NT2/D1 (cell line): ENCODE data around the gene ZNF396.

Experiments
- DNase-seq: peaks from one replicate; pipeline ENCODE4 v3.0.0-alpha.2; 2011; ENCODE audit warnings: low read depth, low spot score
- H3K27me3 ChIP-seq: 2 replicates; pipeline ENCODE4 v1.6.0; 2011; ENCODE audit warnings: mild to moderate bottlenecking; ENCODE audit not compliant: insufficient read length, insufficient read depth
- H3K36me3 ChIP-seq: 2 replicates; pipeline ENCODE4 v1.6.1; 2011; ENCODE audit warnings: mild to moderate bottlenecking, low read length, mixed read lengths; ENCODE audit not compliant: insufficient read depth, insufficient read length
- H3K4me1 ChIP-seq: 2 replicates; pipeline ENCODE4 v1.5.1; 2011; ENCODE audit not compliant: insufficient read depth, insufficient read length
- H3K4me3 ChIP-seq: 2 replicates; pipeline ENCODE4 v1.5.1; 2011; ENCODE audit warnings: low read depth; ENCODE audit not compliant: insufficient read length
- H3K9ac ChIP-seq: 2 replicates; pipeline ENCODE4 v1.6.0; 2011; ENCODE audit warnings: low read depth; ENCODE audit not compliant: insufficient read length
- H3K9me3 ChIP-seq: 2 replicates; pipeline ENCODE4 v1.5.1; 2011; ENCODE audit warnings: mild to moderate bottlenecking, low read length; ENCODE audit not compliant: insufficient read depth
- SUZ12 ChIP-seq: IDR thresholded peaks from 2 replicates; pipeline ENCODE4 v1.6.1; 2011; ENCODE audit not compliant: insufficient read length, insufficient read depth; ENCODE audit errors: extremely low read depth
- YY1 ChIP-seq: IDR thresholded peaks from 2 replicates; pipeline ENCODE4 v1.6.1; 2011; ENCODE audit not compliant: insufficient read length, insufficient read depth
- ZNF274 ChIP-seq: IDR thresholded peaks from 2 replicates; pipeline ENCODE4 v1.6.1; 2011; ENCODE audit warnings: mild to moderate bottlenecking, low read depth, low read length

ZNF396 gene

DNA sequence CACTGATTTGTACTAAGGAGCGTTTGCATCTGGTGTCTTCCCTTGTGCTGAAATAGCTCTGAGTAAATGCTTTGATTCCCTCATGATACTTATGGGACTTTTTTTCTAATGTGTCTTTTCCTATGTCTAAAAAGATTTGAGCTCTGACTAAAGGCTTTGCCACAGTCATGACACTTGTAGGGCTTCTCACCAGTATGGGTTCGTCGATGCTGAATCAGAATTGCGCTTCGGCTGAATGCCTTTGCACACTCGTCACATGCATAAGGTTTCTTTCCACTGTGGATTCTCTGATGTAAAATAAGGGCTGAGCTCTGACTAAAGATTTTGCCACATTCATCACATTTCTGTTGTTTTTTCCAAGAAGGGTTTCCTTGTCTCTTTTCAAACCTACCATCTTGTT lies 8.0 kb downstream of the ZNF396 start:
- Histone ChIP-seq H3K4me3 (no peak overlapping the region), H3K27me3 (no peaks in the 10 kb centered on the region), H3K36me3 (no peaks in the 10 kb centered on the region), H3K9me3 (no peaks in the 10 kb centered on the region), H3K9ac (no peak overlapping the region), H3K4me1 (no peaks in the 10 kb centered on the region)
- TF ChIP-seq YY1: no peak
- no peak for TF ChIP-seq SUZ12
- no peak for TF ChIP-seq ZNF274
- no peak for DNase-seq

DNA sequence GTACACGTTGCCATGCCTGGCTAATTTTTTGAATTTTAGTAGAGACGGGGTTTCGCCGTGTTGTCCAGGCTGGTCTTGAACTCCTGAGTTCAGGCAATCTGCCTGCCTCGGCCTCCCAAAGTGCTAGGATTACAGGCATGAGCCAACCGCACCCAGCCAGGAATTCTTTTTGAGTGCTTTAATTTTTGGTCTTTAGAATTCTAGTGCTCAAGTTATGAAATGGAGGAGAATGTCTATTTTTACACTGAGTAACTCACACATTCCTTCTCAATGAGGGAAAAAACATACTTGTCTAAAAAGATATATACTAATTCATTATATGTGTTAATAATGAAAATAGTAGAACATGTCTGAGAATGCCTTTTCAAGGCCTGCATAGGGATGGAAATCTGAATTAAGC lies 8.5 kb downstream of the ZNF396 start:
- Histone ChIP-seq H3K9me3 (no peaks in the 10 kb centered on the region), H3K4me1 (no peaks in the 10 kb centered on the region), H3K36me3 (no peaks in the 10 kb centered on the region), H3K27me3 (no peaks in the 10 kb centered on the region), H3K4me3 (no peak overlapping the region), H3K9ac (no peak overlapping the region)
- no peak for DNase-seq
- no peak for TF ChIP-seq ZNF274
- TF ChIP-seq SUZ12: no peak
- TF ChIP-seq YY1: no peak

DNA sequence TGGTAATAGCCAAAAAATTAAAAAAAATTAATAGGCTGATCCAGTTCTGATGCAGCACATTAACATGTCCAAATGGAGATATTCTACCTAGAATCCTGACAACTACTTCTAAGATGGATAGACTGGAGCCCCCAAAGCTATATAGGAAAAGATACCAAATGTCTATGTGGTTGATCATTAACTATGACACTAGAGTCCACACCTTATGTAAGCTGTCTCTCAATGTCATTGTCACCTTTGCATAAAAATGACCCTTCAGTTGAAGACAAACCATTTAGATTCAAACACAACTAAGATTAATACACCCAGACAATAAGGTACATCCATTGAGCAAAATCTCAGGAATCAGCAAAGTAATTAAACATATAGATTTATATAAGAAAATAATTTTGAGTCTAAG lies 14.6 kb downstream of the ZNF396 start:
- peaks cover 1% of the 10 kb centered on the region for H3K4me1 ChIP-seq

DNA sequence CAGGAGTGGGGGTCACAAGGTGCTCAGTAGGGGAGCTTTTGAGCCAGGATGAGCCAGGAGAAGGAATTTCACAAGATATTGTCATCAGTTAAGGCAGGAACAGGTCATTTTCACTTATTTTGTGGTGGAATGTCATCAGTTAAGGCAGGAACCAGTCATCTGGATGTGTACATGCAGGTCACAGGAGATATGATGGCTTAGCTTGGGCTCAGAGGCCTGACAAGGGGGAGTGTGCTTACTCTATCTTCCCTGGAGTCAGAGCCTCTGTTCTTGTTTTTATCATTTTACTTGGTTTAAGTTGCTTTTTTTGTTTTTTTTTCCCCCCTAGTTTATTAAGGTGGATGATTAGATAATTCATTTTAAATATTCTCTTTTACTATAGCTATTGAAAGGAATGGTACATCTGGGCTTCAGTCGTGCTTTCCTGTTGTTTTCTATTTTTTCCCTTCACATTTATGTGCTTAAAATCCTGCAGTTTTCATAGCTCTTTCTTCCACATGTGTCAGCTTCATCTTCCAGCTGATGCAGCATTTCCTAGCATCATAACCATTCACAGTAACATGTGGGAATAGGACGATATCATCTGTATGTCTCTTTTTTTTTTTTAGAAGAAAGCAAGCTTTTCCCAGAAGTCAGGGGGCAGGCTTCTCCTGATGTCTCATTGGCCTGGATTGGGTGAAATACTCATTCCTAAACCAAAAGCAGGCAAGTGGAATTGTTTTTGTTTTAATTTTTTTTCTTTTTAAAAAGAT lies 15.4 kb downstream of the ZNF396 start:
- no peaks in the 10 kb centered on the region for H3K27me3 ChIP-seq
- TF ChIP-seq YY1: no peak
- TF ChIP-seq SUZ12: no peak
- TF ChIP-seq ZNF274: no peak
- H3K9ac ChIP-seq: no peak overlapping the region
- DNase-seq: no peak
- H3K4me1 ChIP-seq: peaks cover 1% of the 10 kb centered on the region
- H3K36me3 ChIP-seq: no peaks in the 10 kb centered on the region
- no peak overlapping the region for H3K4me3 ChIP-seq
- H3K9me3 ChIP-seq: no peaks in the 10 kb centered on the region

More for the DNA sequence above, 14.6 kb downstream of the ZNF396 start:
- no peak overlapping the region for H3K4me3 ChIP-seq
- no peaks in the 10 kb centered on the region for H3K36me3 ChIP-seq
- TF ChIP-seq ZNF274 (no peak), YY1 (no peak), SUZ12 (no peak)
- DNase-seq: no peak
- no peaks in the 10 kb centered on the region for H3K27me3 ChIP-seq
- H3K9me3 ChIP-seq: no peaks in the 10 kb centered on the region
- no peak overlapping the region for H3K9ac ChIP-seq

DNA sequence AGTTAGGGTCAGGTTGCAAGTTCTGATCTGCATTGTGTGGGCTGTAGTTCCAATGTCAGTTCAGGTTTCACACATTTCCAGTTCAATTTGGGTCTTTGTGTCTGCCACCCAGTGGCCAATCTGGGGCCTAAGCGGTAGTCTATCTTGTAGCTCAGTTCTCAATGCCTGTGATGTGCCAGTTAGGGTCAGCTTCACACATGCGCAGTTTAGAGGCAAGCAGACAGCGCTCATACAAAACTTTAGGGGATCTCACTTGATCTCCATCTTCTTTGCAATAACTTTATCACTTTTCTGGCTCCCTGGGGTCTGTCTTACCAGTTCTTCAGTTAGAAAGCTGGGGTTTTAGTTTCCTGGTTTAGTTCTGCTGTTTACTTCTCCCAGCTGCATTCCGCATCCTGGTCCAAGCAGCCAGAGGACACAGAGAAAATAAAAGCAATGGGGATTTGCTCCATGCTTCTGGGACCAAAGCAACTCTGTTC lies 22.0 kb downstream of the ZNF396 start:
- TF ChIP-seq SUZ12: no peak
- TF ChIP-seq ZNF274: no peak
- no peak for TF ChIP-seq YY1
- H3K9ac ChIP-seq: no peak overlapping the region
- H3K27me3 ChIP-seq: no peaks in the 10 kb centered on the region
- H3K9me3 ChIP-seq: peaks cover 29% of the 10 kb centered on the region
- H3K4me3 ChIP-seq: no peak overlapping the region
- no peaks in the 10 kb centered on the region for H3K36me3 ChIP-seq
- DNase-seq: no peak
- peaks cover 1% of the 10 kb centered on the region for H3K4me1 ChIP-seq

DNA sequence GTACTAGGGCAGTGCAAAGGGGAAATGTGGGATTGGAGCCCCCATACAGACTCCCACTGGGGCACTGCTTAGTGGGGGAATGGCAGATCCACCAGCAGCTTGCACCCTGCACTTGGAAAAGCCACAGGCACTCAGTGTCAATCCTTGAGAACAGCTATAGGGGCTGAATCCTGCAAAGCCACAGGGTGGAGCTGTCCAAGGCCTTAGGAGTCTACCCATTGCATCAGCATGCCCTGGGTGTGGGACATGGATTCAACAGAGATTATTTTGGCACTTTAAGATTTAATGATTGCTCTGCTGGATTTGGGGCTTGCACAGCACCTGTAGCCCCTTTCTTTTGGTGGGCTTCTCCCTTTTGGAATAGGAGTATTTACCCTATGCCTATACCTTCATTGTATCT lies 24.4 kb downstream of the ZNF396 start:
- Histone ChIP-seq H3K4me3 (no peak overlapping the region), H3K9me3 (peaks cover 29% of the 10 kb centered on the region), H3K36me3 (no peaks in the 10 kb centered on the region), H3K27me3 (no peaks in the 10 kb centered on the region), H3K4me1 (peaks cover 1% of the 10 kb centered on the region), H3K9ac (no peak overlapping the region)
- DNase-seq: no peak
- no peak for TF ChIP-seq ZNF274
- no peak for TF ChIP-seq YY1
- TF ChIP-seq SUZ12: no peak

DNA sequence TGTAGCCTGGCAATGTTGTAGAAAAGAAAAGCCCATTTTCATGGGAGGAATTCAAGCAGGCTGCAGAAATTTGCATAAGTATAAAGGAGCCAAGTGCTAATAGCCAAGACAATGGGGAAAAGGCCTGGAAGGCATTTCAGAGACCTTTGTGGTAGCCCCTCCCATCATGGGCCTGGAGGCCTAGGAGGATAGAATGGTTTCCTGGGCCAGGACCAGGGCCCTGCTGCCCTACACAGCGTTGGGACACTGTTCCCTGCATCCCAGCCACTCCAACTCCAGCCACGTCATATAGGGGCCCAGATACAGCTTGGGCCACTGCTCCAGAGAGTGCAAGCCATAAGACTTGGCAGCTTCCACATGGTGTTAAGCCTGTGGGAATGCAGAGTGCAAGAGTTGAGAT lies 24.9 kb downstream of the ZNF396 start:
- no peak for DNase-seq
- no peak overlapping the region for H3K9ac ChIP-seq
- H3K4me3 ChIP-seq: no peak overlapping the region
- no peaks in the 10 kb centered on the region for H3K36me3 ChIP-seq
- no peaks in the 10 kb centered on the region for H3K27me3 ChIP-seq
- H3K9me3 ChIP-seq: peaks cover 29% of the 10 kb centered on the region
- TF ChIP-seq YY1: no peak
- no peak for TF ChIP-seq ZNF274
- no peak for TF ChIP-seq SUZ12
- H3K4me1 ChIP-seq: no peaks in the 10 kb centered on the region
